Activated naive CD4-positive, alpha-beta T cell treated with anti-CD3 and anti-CD28 coated beads, Interleukin-2, amount 50 U/mL, for 24 hours (primary cell): Measurements from ENCODE around the gene BCAR1.
"Not testable (repeated sequence)": the region's sequence is repeated elsewhere in the genome, so short reads cannot be mapped to it uniquely, and the experiment has no call there.

ENCODE experiments used
- H3K27ac Mint-ChIP-seq: one replicate; pipeline ENCODE4 v1.8.0; 2021; ENCODE audit warnings: mild to moderate bottlenecking, mixed read lengths
- H3K27me3 Mint-ChIP-seq: one replicate; pipeline ENCODE4 v1.8.0; 2021; ENCODE audit warnings: mixed read lengths
- H3K36me3 Mint-ChIP-seq: one replicate; pipeline ENCODE4 v1.8.0; 2021; ENCODE audit warnings: mixed read lengths
- H3K4me1 Mint-ChIP-seq: one replicate; pipeline ENCODE4 v1.8.0; 2021; ENCODE audit warnings: mixed read lengths
- H3K4me3 Mint-ChIP-seq: one replicate; pipeline ENCODE4 v1.8.0; 2021; ENCODE audit warnings: mild to moderate bottlenecking, mixed read lengths
- H3K9me3 Mint-ChIP-seq: one replicate; pipeline ENCODE4 v1.8.0; 2021; ENCODE audit warnings: mixed read lengths

BCAR1 gene

GRCh38 chr16:75251280-75252048, at the start of gene BCAR1:
BCAR1 (minus strand) TSS chr16:75251624; CDS start chr16:75251482, 142 bp downstream.
- H3K4me1 Mint-ChIP-seq, result peaks cover 3% of the 10 kb centered on the region
- H3K27me3 Mint-ChIP-seq, result peaks cover 19% of the 10 kb centered on the region
- no peaks in the 10 kb centered on the region for H3K9me3 Mint-ChIP-seq

GRCh38 chr16:75298267-75298666, 46.8 kb upstream of the BCAR1 start:
- no peak overlapping the region for H3K27ac Mint-ChIP-seq
- no peaks in the 10 kb centered on the region for H3K4me1 Mint-ChIP-seq
- no peaks in the 10 kb centered on the region for H3K9me3 Mint-ChIP-seq
- no peaks in the 10 kb centered on the region for H3K27me3 Mint-ChIP-seq
- H3K4me3 Mint-ChIP-seq, result no peak overlapping the region
- H3K36me3 Mint-ChIP-seq, result peaks cover 35% of the 10 kb centered on the region

More at GRCh38 chr16:75251280-75252048, at the start of gene BCAR1:
- Mint-ChIP-seq H3K27ac (no peak within 1 kb of the TSS), H3K4me3 (peak within 1 kb of the TSS; percentile 67), H3K36me3 (no peaks in the 10 kb centered on the region)

- H3K27me3 Mint-ChIP-seq, result no peaks in the 10 kb centered on the region
- no peaks in the 10 kb centered on the region for H3K4me1 Mint-ChIP-seq
- no peak overlapping the region for H3K4me3 Mint-ChIP-seq
- peaks cover 43% of the 10 kb centered on the region for H3K36me3 Mint-ChIP-seq
- H3K27ac Mint-ChIP-seq, result no peak overlapping the region
- H3K9me3 Mint-ChIP-seq, result no peaks in the 10 kb centered on the region
These were observed 45.2 kb upstream of the BCAR1 start for GRCh38 chr16:75296606-75297005.

- Mint-ChIP-seq H3K4me1 (no peaks in the 10 kb centered on the region), H3K9me3 (no peaks in the 10 kb centered on the region), H3K4me3 (no peak overlapping the region), H3K27ac (no peak overlapping the region), H3K27me3 (no peaks in the 10 kb centered on the region), H3K36me3 (peaks cover 43% of the 10 kb centered on the region)
These were observed 43.5 kb upstream of the BCAR1 start for GRCh38 chr16:75294773-75295459.

DNA sequence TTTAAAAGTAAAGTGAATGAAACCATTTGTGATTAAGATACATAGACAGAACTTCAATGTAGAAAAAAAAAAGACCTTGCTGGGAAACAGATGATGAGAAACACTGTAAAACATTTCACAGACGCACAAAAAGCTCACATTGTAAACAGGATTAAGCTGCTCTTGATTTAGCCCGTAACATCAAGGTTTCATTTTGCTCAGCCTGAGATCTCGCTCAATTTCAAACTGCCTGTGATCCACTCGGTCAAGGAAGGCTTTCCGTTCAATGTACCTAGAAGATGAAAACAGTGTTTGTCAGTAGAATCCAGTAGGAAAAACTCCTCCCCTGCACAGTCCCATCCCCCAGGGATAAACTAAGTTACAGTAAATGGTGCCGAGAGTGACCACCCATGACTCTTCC, 42.3 kb upstream of the BCAR1 start:
- no peaks in the 10 kb centered on the region for H3K27me3 Mint-ChIP-seq
- no peak overlapping the region for H3K4me3 Mint-ChIP-seq

GRCh38 chr16:75293173-75293572, 41.7 kb upstream of the BCAR1 start:
- no peak overlapping the region for H3K27ac Mint-ChIP-seq
- no peak overlapping the region for H3K4me3 Mint-ChIP-seq
- H3K27me3 Mint-ChIP-seq, result peaks cover 3% of the 10 kb centered on the region
- H3K9me3 Mint-ChIP-seq, result no peaks in the 10 kb centered on the region
- peaks cover 41% of the 10 kb centered on the region for H3K36me3 Mint-ChIP-seq
- peaks cover 17% of the 10 kb centered on the region for H3K4me1 Mint-ChIP-seq

More for the DNA sequence above, 42.3 kb upstream of the BCAR1 start:
- Mint-ChIP-seq H3K36me3 (peaks cover 38% of the 10 kb centered on the region), H3K4me1 (peaks cover 11% of the 10 kb centered on the region), H3K9me3 (no peaks in the 10 kb centered on the region), H3K27ac (no peak overlapping the region)

- peaks cover 3% of the 10 kb centered on the region for H3K27me3 Mint-ChIP-seq
- H3K9me3 Mint-ChIP-seq, result no peaks in the 10 kb centered on the region
- H3K4me3 Mint-ChIP-seq, result no peak overlapping the region
- H3K27ac Mint-ChIP-seq, result no peak overlapping the region
- H3K4me1 Mint-ChIP-seq, result peaks cover 18% of the 10 kb centered on the region
- H3K36me3 Mint-ChIP-seq, result peaks cover 40% of the 10 kb centered on the region
These were observed 41.3 kb upstream of the BCAR1 start for GRCh38 chr16:75292691-75293090.

GRCh38 chr16:75289189-75289588, 37.8 kb upstream of the BCAR1 start:
- no peak overlapping the region for H3K27ac Mint-ChIP-seq
- peak overlapping the region; percentile 24 for H3K4me3 Mint-ChIP-seq
- peaks cover 4% of the 10 kb centered on the region for H3K27me3 Mint-ChIP-seq
- no peaks in the 10 kb centered on the region for H3K9me3 Mint-ChIP-seq
- peaks cover 35% of the 10 kb centered on the region for H3K36me3 Mint-ChIP-seq
- H3K4me1 Mint-ChIP-seq, result peaks cover 18% of the 10 kb centered on the region

DNA sequence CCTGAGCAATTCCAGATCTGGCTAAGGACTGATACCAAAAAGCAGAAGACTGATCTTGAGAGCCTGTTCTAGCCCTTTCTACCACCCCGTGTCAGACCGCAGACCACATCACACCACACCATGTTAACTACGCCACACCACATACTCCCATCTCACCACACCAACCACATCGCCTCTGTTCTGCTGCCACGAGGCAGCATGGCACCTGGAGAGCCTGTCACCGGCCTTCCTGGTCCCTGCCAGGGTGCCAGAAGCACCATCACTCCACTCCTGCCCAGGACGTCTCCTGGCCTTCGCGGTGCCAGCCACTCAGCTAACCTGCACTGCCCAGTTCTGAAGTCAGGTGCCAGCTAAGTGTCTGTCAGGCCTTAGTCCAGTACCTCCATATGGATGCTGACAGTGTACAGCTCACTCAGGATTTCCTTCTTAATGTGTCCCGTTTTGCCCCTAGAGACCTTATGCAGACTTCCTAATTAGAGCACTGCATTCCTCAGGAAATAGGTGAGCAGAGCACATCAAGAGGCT, 37.2 kb upstream of the BCAR1 start:
- Mint-ChIP-seq H3K9me3 (no peaks in the 10 kb centered on the region), H3K36me3 (peaks cover 32% of the 10 kb centered on the region), H3K4me3 (peak overlapping the region; percentile 24), H3K27ac (peak overlapping the region; percentile 8), H3K27me3 (peaks cover 4% of the 10 kb centered on the region), H3K4me1 (peaks cover 18% of the 10 kb centered on the region)

- Mint-ChIP-seq H3K9me3 (no peaks in the 10 kb centered on the region), H3K36me3 (peaks cover 31% of the 10 kb centered on the region), H3K4me1 (peaks cover 18% of the 10 kb centered on the region), H3K27me3 (peaks cover 4% of the 10 kb centered on the region), H3K4me3 (peak overlapping the region; percentile 24), H3K27ac (no peak overlapping the region)
These were observed 36.8 kb upstream of the BCAR1 start for GRCh38 chr16:75288181-75288580.

- Mint-ChIP-seq H3K4me1 (peaks cover 18% of the 10 kb centered on the region), H3K36me3 (peaks cover 26% of the 10 kb centered on the region), H3K9me3 (no peaks in the 10 kb centered on the region), H3K4me3 (no peak overlapping the region), H3K27ac (no peak overlapping the region), H3K27me3 (peaks cover 4% of the 10 kb centered on the region)
These were observed 36.3 kb upstream of the BCAR1 start for GRCh38 chr16:75287708-75288107.

DNA sequence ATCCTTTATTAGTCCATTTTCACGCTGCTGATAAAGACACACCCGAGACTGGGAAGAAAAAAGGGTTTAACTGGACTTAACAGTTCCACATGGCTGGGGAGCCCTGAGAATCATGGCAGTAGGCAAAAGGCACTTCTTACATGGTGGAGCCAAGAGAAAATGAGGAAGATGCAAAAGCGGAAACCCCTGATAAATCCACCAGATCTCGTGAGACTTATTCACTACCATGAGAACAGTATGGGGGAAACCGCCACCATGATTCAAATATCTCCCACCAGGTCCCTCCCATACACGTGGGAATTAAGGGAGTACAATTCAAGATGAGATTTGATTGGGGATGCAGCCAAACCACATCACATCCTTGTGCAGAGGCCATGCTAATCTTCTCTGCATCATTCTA, 35.0 kb upstream of the BCAR1 start:
- Mint-ChIP-seq H3K4me1 (peaks cover 18% of the 10 kb centered on the region), H3K4me3 (no peak overlapping the region), H3K36me3 (peaks cover 20% of the 10 kb centered on the region), H3K27ac (no peak overlapping the region), H3K9me3 (no peaks in the 10 kb centered on the region), H3K27me3 (peaks cover 4% of the 10 kb centered on the region)

GRCh38 chr16:75282466-75283281, 31.2 kb upstream of the BCAR1 start:
- Mint-ChIP-seq H3K4me1 (peaks cover 4% of the 10 kb centered on the region), H3K4me3 (no peak overlapping the region), H3K36me3 (peaks cover 9% of the 10 kb centered on the region), H3K27ac (peak overlapping the region; percentile 72), H3K27me3 (peaks cover 2% of the 10 kb centered on the region), H3K9me3 (no peaks in the 10 kb centered on the region)

GRCh38 chr16:75281826-75282225, 30.4 kb upstream of the BCAR1 start:
- no peak overlapping the region for H3K4me3 Mint-ChIP-seq
- H3K27me3 Mint-ChIP-seq, result peaks cover 2% of the 10 kb centered on the region
- no peak overlapping the region for H3K27ac Mint-ChIP-seq

DNA sequence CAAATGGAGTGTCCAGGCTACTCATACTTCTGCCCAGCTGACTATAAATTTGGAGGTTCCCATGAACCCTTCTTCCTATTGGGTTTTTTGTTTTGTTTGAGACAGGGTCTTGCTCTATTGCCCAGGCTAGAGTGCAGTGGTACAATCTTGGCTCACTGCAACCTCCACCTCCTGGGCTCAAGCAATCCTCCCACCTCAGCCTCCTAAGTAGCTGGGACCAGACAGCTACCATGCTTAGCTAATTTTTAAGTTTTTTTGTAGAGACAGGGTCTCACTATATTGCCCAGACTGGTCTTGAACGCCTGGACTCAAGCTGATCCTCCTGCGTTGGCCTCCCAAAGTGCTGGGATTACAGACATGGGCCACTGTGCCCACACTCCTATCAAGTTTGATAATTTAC, 29.6 kb upstream of the BCAR1 start:
- H3K4me1 Mint-ChIP-seq, H3K9me3 Mint-ChIP-seq, H3K27ac Mint-ChIP-seq, H3K4me3 Mint-ChIP-seq, H3K27me3 Mint-ChIP-seq, H3K36me3 Mint-ChIP-seq: not testable (repeated sequence)

More at GRCh38 chr16:75281826-75282225, 30.4 kb upstream of the BCAR1 start:
- Mint-ChIP-seq H3K9me3 (no peaks in the 10 kb centered on the region), H3K4me1 (peaks cover 4% of the 10 kb centered on the region), H3K36me3 (peaks cover 7% of the 10 kb centered on the region)
